ENCODE data around the gene P2RY8.
"Not testable (repeated sequence)": the region's sequence is repeated elsewhere in the genome, so short reads cannot be mapped to it uniquely, and the experiment has no call there.

The P2RY8 gene

GRCh38 chrX:1545776-1546408, 8.9 kb upstream of the P2RY8 start:
- DNase-seq (ENCODE audit: low spot score), result no peak

- DNase-seq (ENCODE audit: low spot score), result no peak
These were observed 6.2 kb upstream of the P2RY8 start for GRCh38 chrX:1542994-1543725.

GRCh38 chrX:1539146-1539545, 2.2 kb upstream of the P2RY8 start:
- DNase-seq (ENCODE audit: low spot score), result not testable (repeated sequence)

- DNase-seq (ENCODE audit: low spot score), result not testable (repeated sequence)
These were observed 718 bp upstream of the P2RY8 start for GRCh38 chrX:1537716-1538090.

GRCh38 chrX:1536712-1537030, 314 bp downstream of the P2RY8 start:
- no peak for DNase-seq (ENCODE audit: low spot score)

GRCh38 chrX:1535241-1536041, 1.5 kb downstream of the P2RY8 start:
- no peak for DNase-seq (ENCODE audit: low spot score)

GRCh38 chrX:1534301-1535168, 2.5 kb downstream of the P2RY8 start:
- DNase-seq (ENCODE audit: low spot score), result no peak

- DNase-seq (ENCODE audit: low spot score), result no peak
These were observed 3.9 kb downstream of the P2RY8 start for GRCh38 chrX:1533058-1533457.

- DNase-seq (ENCODE audit: low spot score), result no peak
These were observed 5.7 kb downstream of the P2RY8 start for GRCh38 chrX:1531096-1531890.

- DNase-seq (ENCODE audit: low spot score), result no peak
These were observed 7.2 kb downstream of the P2RY8 start for GRCh38 chrX:1529756-1530155.

GRCh38 chrX:1529328-1529727, 7.7 kb downstream of the P2RY8 start:
- no peak for DNase-seq (ENCODE audit: low spot score)

GRCh38 chrX:1528884-1529203, 8.1 kb downstream of the P2RY8 start:
- no peak for DNase-seq (ENCODE audit: low spot score)

GRCh38 chrX:1528186-1528883, 8.7 kb downstream of the P2RY8 start:
- no peak for DNase-seq (ENCODE audit: low spot score)

- no peak for DNase-seq (ENCODE audit: low spot score)
These were observed 9.5 kb downstream of the P2RY8 start for GRCh38 chrX:1527457-1527856.

GRCh38 chrX:1526565-1526964, 10.4 kb downstream of the P2RY8 start:
- no peak for DNase-seq (ENCODE audit: low spot score)

GRCh38 chrX:1525583-1526355, 11.2 kb downstream of the P2RY8 start:
- no peak for DNase-seq (ENCODE audit: low spot score)

- DNase-seq (ENCODE audit: low spot score), result no peak
These were observed 12.0 kb downstream of the P2RY8 start for GRCh38 chrX:1524874-1525582.

- DNase-seq (ENCODE audit: low spot score), result not testable (repeated sequence)
These were observed 14.1 kb downstream of the P2RY8 start for GRCh38 chrX:1522905-1523304.

- DNase-seq (ENCODE audit: low spot score), result no peak
These were observed 15.5 kb downstream of the P2RY8 start for GRCh38 chrX:1521459-1521956.

Data from GM03348 (cell line).